Astrocyte (in vitro differentiated cells and primary cell): ENCODE data around the gene CTNNA2. TPM values are rescaled to one million over a fixed set of nuclear protein-coding genes. Genes with fewer than 3 reads are reported as not detected.

Experiments
- DNase-seq: peaks from one replicate; pipeline ENCODE4 v3.0.0-alpha.2; 2010; ENCODE audit warnings: low read depth
- FAIRE-seq: peaks from 2 replicates; lab custom pipeline; 2011; peaks lifted over from hg19 to GRCh38; lab: Jason Lieb, UNC
- H2AFZ ChIP-seq: 2 replicates; pipeline ENCODE4 v1.6.0; 2012; ENCODE audit warnings: low read depth, low read length, inconsistent platforms
- H3K27ac ChIP-seq: 2 replicates; pipeline ENCODE4 v1.5.1; 2011; ENCODE audit warnings: low read depth, low read length, inconsistent platforms
- H3K27me3 ChIP-seq: 2 replicates; pipeline ENCODE4 v1.6.0; 2011; ENCODE audit warnings: low read length, inconsistent platforms; ENCODE audit not compliant: insufficient read depth
- H3K36me3 ChIP-seq: 2 replicates; pipeline ENCODE4 v1.5.1; 2011; ENCODE audit warnings: low read length, inconsistent platforms; ENCODE audit not compliant: insufficient read depth
- H3K4me1 ChIP-seq: 2 replicates; pipeline ENCODE4 v1.5.1; 2011; ENCODE audit warnings: low read length, inconsistent platforms; ENCODE audit not compliant: insufficient read depth
- H3K4me2 ChIP-seq: 2 replicates; pipeline ENCODE4 v1.6.0; 2012; ENCODE audit warnings: low read length, inconsistent platforms
- H3K4me3 ChIP-seq: 2 replicates; pipeline ENCODE4 v1.5.1; 2011; ENCODE audit warnings: low read depth, mild to moderate bottlenecking, low read length, inconsistent platforms; ENCODE audit not compliant: insufficient read depth
- H3K79me2 ChIP-seq: 2 replicates; pipeline ENCODE4 v1.6.0; 2012; ENCODE audit warnings: mild to moderate bottlenecking, low read length, inconsistent platforms; ENCODE audit not compliant: insufficient read depth
- H3K9ac ChIP-seq: 2 replicates; pipeline ENCODE4 v1.6.0; 2012; ENCODE audit warnings: mild to moderate bottlenecking, low read length, inconsistent platforms
- H3K9me3 ChIP-seq: 2 replicates; pipeline ENCODE4 v1.5.1; 2012; ENCODE audit warnings: low read depth, mild to moderate bottlenecking, low read length, inconsistent platforms; ENCODE audit not compliant: insufficient read depth
- H4K20me1 ChIP-seq: 2 replicates; pipeline ENCODE4 v1.6.0; 2012; ENCODE audit warnings: low read length, inconsistent platforms; ENCODE audit not compliant: insufficient read depth
- H3K27ac Mint-ChIP-seq: one replicate; pipeline ENCODE4 v1.8.0; 2021; ENCODE audit warnings: mild to moderate bottlenecking, mixed read lengths; ENCODE audit not compliant: unreplicated experiment
- H3K27me3 Mint-ChIP-seq: one replicate; pipeline ENCODE4 v1.8.0; 2021; ENCODE audit warnings: low read depth, mixed read lengths; ENCODE audit not compliant: unreplicated experiment
- H3K36me3 Mint-ChIP-seq: one replicate; pipeline ENCODE4 v1.8.0; 2021; ENCODE audit warnings: low read depth, mixed read lengths; ENCODE audit not compliant: unreplicated experiment
- H3K4me1 Mint-ChIP-seq: one replicate; pipeline ENCODE4 v1.8.0; 2021; ENCODE audit warnings: low read depth, mixed read lengths; ENCODE audit not compliant: unreplicated experiment
- H3K4me3 Mint-ChIP-seq: one replicate; pipeline ENCODE4 v1.8.0; 2021; ENCODE audit warnings: mild to moderate bottlenecking, moderate library complexity, mixed read lengths; ENCODE audit not compliant: unreplicated experiment
- H3K9me3 Mint-ChIP-seq: one replicate; pipeline ENCODE4 v1.8.0; 2021; ENCODE audit warnings: mild to moderate bottlenecking, mixed read lengths; ENCODE audit not compliant: unreplicated experiment
- EZH2 ChIP-seq: IDR thresholded peaks from 2 replicates; pipeline ENCODE4 v1.6.1; 2012; ENCODE audit warnings: mild to moderate bottlenecking, low read length, inconsistent platforms; ENCODE audit not compliant: insufficient read depth
- total RNA-seq: library from RNA; stranded (reverse); gene quantifications from 2 replicates; pipeline ENCODE4 v1.2.1, GENCODE V29; 2021
- TF ChIP-seq, protein P1 (sequence below): IDR thresholded peaks from 2 replicates; pipeline ENCODE4 v1.5.1; 2011; ENCODE audit warnings: low read depth, mild to moderate bottlenecking, inconsistent platforms, low read length, moderate library complexity; ENCODE audit not compliant: insufficient read depth

CTNNA2 gene
- total RNA-seq, 1 donor from 2014 or later = 3.9 TPM

DNA sequence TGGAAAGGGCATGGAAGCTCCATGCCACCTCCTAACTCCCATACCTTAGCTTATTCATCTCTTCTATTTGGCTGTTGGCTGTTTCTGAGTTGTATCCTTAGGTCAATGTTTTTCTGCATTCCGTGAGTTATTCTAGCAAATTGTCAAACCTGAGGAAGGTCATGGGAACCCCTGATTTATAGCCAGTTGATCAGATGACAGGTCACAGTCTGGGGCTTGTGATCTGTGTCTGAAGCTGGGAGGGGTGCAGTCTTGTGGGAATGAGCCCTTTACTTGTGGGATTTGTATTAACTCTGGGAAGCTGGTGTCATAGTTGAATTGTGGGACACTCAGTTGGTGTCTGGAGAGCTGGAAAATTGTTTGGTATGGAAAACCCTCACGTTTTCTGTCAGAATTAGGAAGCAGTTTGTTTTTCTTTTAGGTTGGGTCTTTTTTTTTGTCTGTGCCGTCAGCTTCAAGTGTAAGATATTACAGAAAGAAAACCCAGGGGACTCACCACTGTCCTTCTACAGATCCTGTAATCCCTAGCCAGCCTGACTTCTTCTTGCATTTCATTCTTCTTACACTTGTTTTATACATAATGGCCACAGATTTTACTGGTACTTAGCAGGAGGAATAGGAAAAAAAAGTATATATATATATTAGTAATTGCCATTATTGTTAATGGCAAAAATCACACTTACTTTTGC lies 653.8 kb downstream of the CTNNA2 start:
- no peaks in the 10 kb centered on the region for H3K9me3 Mint-ChIP-seq
- Histone ChIP-seq H3K9me3 (peaks cover 3% of the 10 kb centered on the region), H2AFZ (no peak overlapping the region), H3K4me2 (no peak overlapping the region), H3K27me3 (no peaks in the 10 kb centered on the region), H4K20me1 (no peaks in the 10 kb centered on the region), H3K4me1 (no peaks in the 10 kb centered on the region), H3K4me3 (no peak overlapping the region), H3K36me3 (no peaks in the 10 kb centered on the region), H3K79me2 (no peaks in the 10 kb centered on the region), H3K9ac (no peak overlapping the region), H3K27ac (no peak overlapping the region)
- H3K27ac Mint-ChIP-seq = no peak overlapping the region
- H3K27me3 Mint-ChIP-seq = no peaks in the 10 kb centered on the region
- DNase-seq (no peak), FAIRE-seq (no peak)
- no peaks in the 10 kb centered on the region for H3K36me3 Mint-ChIP-seq
- no peaks in the 10 kb centered on the region for H3K4me1 Mint-ChIP-seq
- no peak overlapping the region for H3K4me3 Mint-ChIP-seq
- TF ChIP-seq, protein P1, sequence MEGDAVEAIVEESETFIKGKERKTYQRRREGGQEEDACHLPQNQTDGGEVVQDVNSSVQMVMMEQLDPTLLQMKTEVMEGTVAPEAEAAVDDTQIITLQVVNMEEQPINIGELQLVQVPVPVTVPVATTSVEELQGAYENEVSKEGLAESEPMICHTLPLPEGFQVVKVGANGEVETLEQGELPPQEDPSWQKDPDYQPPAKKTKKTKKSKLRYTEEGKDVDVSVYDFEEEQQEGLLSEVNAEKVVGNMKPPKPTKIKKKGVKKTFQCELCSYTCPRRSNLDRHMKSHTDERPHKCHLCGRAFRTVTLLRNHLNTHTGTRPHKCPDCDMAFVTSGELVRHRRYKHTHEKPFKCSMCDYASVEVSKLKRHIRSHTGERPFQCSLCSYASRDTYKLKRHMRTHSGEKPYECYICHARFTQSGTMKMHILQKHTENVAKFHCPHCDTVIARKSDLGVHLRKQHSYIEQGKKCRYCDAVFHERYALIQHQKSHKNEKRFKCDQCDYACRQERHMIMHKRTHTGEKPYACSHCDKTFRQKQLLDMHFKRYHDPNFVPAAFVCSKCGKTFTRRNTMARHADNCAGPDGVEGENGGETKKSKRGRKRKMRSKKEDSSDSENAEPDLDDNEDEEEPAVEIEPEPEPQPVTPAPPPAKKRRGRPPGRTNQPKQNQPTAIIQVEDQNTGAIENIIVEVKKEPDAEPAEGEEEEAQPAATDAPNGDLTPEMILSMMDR = no peak
- TF ChIP-seq EZH2 = no peak

DNA sequence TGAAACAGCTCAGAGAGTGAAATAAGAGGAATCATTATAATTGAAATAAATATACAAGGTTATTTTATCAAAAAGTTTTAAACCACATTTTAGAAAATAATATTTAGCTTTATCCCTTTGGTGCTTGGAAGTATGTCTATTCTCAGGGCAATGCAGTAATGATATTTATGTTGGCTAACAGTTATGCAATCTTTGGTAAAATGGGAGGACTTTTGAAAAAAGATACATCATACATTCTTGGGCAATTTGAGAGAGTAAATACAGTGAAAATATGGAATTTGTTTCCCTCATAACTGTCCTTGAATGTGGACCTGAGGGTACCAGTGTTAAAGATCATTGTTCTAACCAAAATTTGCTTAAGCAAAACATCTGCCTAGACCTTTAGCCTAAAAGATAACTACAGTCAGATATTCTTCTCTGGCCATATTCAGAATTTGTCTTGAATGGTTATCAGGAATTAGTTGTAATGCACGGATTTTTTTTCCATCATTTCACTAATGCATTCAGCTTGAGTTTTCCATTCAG lies 654.5 kb downstream of the CTNNA2 start:
- Mint-ChIP-seq H3K9me3 (no peaks in the 10 kb centered on the region), H3K4me1 (no peaks in the 10 kb centered on the region), H3K27ac (no peak overlapping the region), H3K36me3 (no peaks in the 10 kb centered on the region), H3K27me3 (no peaks in the 10 kb centered on the region), H3K4me3 (no peak overlapping the region)
- TF ChIP-seq, protein P1 = no peak
- TF ChIP-seq EZH2 = no peak
- no peak overlapping the region for H3K27ac ChIP-seq
- FAIRE-seq (no peak), DNase-seq (no peak)
- H3K4me2 ChIP-seq = no peak overlapping the region
- no peaks in the 10 kb centered on the region for H3K27me3 ChIP-seq
- H3K9me3 ChIP-seq = peaks cover 3% of the 10 kb centered on the region
- no peaks in the 10 kb centered on the region for H4K20me1 ChIP-seq
- H2AFZ ChIP-seq = no peak overlapping the region
- no peaks in the 10 kb centered on the region for H3K36me3 ChIP-seq
- H3K4me1 ChIP-seq = no peaks in the 10 kb centered on the region
- H3K9ac ChIP-seq = no peak overlapping the region
- H3K4me3 ChIP-seq = no peak overlapping the region
- H3K79me2 ChIP-seq = no peaks in the 10 kb centered on the region

DNA sequence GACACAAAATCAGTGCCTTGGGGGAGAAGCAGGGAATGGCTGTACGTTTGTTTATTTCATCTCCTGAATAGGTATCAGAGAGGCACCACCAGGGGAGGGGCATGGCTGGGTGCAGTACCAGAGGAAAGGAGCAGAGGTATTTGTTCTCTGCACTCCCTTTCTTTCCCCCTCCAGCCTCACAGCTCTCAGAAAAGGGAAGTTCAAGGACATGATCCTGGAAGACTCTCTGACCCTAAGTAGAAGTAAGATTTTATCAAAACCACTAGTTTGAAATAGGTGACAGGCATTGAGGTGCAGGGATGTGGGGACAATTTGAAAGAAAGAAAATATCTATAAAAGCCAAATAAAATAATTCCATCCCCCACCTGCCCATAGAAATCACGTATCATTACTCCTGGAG lies 655.2 kb downstream of the CTNNA2 start:
- no peak for TF ChIP-seq EZH2
- TF ChIP-seq, protein P1 = no peak
- Histone ChIP-seq H3K36me3 (no peaks in the 10 kb centered on the region), H3K9me3 (no peaks in the 10 kb centered on the region), H3K4me2 (no peak overlapping the region), H3K4me1 (no peaks in the 10 kb centered on the region), H4K20me1 (no peaks in the 10 kb centered on the region), H3K4me3 (no peak overlapping the region), H3K27ac (no peak overlapping the region), H3K79me2 (no peaks in the 10 kb centered on the region), H3K9ac (no peak overlapping the region), H3K27me3 (no peaks in the 10 kb centered on the region), H2AFZ (no peak overlapping the region)
- H3K4me1 Mint-ChIP-seq = no peaks in the 10 kb centered on the region
- H3K27ac Mint-ChIP-seq = no peak overlapping the region
- FAIRE-seq (no peak), DNase-seq (no peak)
- H3K4me3 Mint-ChIP-seq = no peak overlapping the region
- H3K36me3 Mint-ChIP-seq = no peaks in the 10 kb centered on the region
- H3K27me3 Mint-ChIP-seq = peaks cover 2% of the 10 kb centered on the region
- H3K9me3 Mint-ChIP-seq = no peaks in the 10 kb centered on the region
